PC-3 (cell line): ENCODE measurements around the gene IFNGR2. TPM values are rescaled to one million over a fixed set of nuclear protein-coding genes. Genes with fewer than 3 reads are reported as not detected.

ENCODE experiments used
- ATAC-seq: fragments of 200-7000 bp; cut with Tn5 transposase; 2 replicates; pipeline ENCODE4 v1.9.1; 2020; ENCODE audit warnings: mild to moderate bottlenecking, moderate library complexity
- BruUV-seq: library from RNA; stranded (reverse); fragments of 400-500 nt; replicated peaks from 2 replicates; lab custom pipeline; 2021; lab: Mats Ljungman, UMichigan
- CTCF ChIA-PET: fragments of 300-600 bp; sonication (Branson Sonifier 250); formaldehyde crosslinking; loops from one replicate; lab custom pipeline; 2022; ENCODE audit warnings: antibody characterized with exemption; lab: Charles Lee
- POLR2A ChIA-PET: fragments of 300-600 bp; sonication (Branson Sonifier 250); formaldehyde crosslinking; loops from one replicate; lab custom pipeline; 2022; ENCODE audit warnings: antibody characterized with exemption; ENCODE audit not compliant: unreplicated experiment; lab: Charles Lee
- DNase-seq: peaks from one replicate; pipeline ENCODE4 v3.0.0-alpha.2; 2015
- H2AFZ ChIP-seq: fragments of 300-600 bp; sonication (generic); 2 replicates; pipeline ENCODE4 v1.6.0; 2016; ENCODE audit warnings: antibody characterized with exemption, low read length
- H3F3A ChIP-seq: fragments of 300-600 bp; sonication (generic); one replicate; pipeline ENCODE4 v1.6.0; 2017; ENCODE audit warnings: antibody characterized with exemption, low read length, control low read depth, mild to moderate bottlenecking; ENCODE audit not compliant: unreplicated experiment
- H3K27ac ChIP-seq: fragments of 300-600 bp; sonication (generic); 2 replicates; pipeline ENCODE4 v1.5.1; 2016; ENCODE audit warnings: mild to moderate bottlenecking, low read length
- H3K27me3 ChIP-seq: fragments of 300-600 bp; sonication (generic); 2 replicates; pipeline ENCODE4 v1.6.1; 2016; ENCODE audit warnings: low read length, mixed read lengths
- H3K36me3 ChIP-seq: fragments of 300-600 bp; sonication (generic); 2 replicates; pipeline ENCODE4 v1.6.1; 2016; ENCODE audit warnings: low read depth, mixed run types, low read length, mixed read lengths
- H3K4me1 ChIP-seq: fragments of 300-600 bp; sonication (generic); 2 replicates; pipeline ENCODE4 v1.5.1; 2016; ENCODE audit warnings: low read length; ENCODE audit not compliant: insufficient read depth
- H3K4me2 ChIP-seq: fragments of 300-600 bp; sonication (generic); 2 replicates; pipeline ENCODE4 v1.6.0; 2016; ENCODE audit warnings: low read length
- H3K4me3 ChIP-seq: fragments of 300-600 bp; sonication (generic); 2 replicates; pipeline ENCODE4 v1.5.1; 2016; ENCODE audit warnings: mild to moderate bottlenecking, low read length, mixed read lengths
- H3K79me2 ChIP-seq: fragments of 300-600 bp; sonication (generic); 2 replicates; pipeline ENCODE4 v1.6.1; 2017; ENCODE audit warnings: low read length, mixed read lengths
- H3K9ac ChIP-seq: fragments of 300-600 bp; sonication (generic); 2 replicates; pipeline ENCODE4 v1.6.0; 2016; ENCODE audit warnings: mild to moderate bottlenecking, low read length
- H3K9me2 ChIP-seq: fragments of 300-600 bp; sonication (generic); replicated peaks from 2 replicates; pipeline ENCODE4 v1.6.1; 2016; ENCODE audit warnings: mixed run types, low read length, mixed read lengths
- H3K9me3 ChIP-seq: fragments of 300-600 bp; sonication (generic); 2 replicates; pipeline ENCODE4 v1.6.1; 2016; ENCODE audit warnings: low read length, mixed read lengths
- H4K20me1 ChIP-seq: fragments of 300-600 bp; sonication (generic); 2 replicates; pipeline ENCODE4 v1.6.1; 2016; ENCODE audit warnings: low read length, mixed read lengths
- EZH2 ChIP-seq: fragments of 300-600 bp; sonication (generic); IDR thresholded peaks from one replicate; pipeline ENCODE4 v1.6.1; 2017; ENCODE audit warnings: antibody characterized with exemption, mild to moderate bottlenecking, low read length; ENCODE audit not compliant: unreplicated experiment
- EZH2phosphoT487 ChIP-seq: fragments of 300-600 bp; sonication (generic); IDR thresholded peaks from 2 replicates; pipeline ENCODE4 v1.6.1; 2018; ENCODE audit warnings: mild to moderate bottlenecking, antibody characterized with exemption, low read length, borderline replicate concordance
- intact Hi-C: fragments of 100-400 bp; cut with micrococcal nuclease; formaldehyde crosslinking; loops from 2 replicates; pipeline ENCODE4 v1.9.0; 2023
- total RNA-seq: library from RNA; depleted of rRNA; stranded (reverse); fragments of >200 nt; gene quantifications from 2 replicates; pipeline ENCODE4 v1.2.3, GENCODE V29; 2014
- TF ChIP-seq, protein P1 (sequence below): fragments of 300-600 bp; sonication (generic); conservative IDR thresholded peaks from 2 replicates; pipeline ENCODE4 v1.5.1; 2017; ENCODE audit warnings: antibody characterized with exemption, low read depth, mild to moderate bottlenecking, low read length

IFNGR2 gene
- total RNA-seq, 1 experiment from 2014 or later: 37.8 TPM

DNA sequence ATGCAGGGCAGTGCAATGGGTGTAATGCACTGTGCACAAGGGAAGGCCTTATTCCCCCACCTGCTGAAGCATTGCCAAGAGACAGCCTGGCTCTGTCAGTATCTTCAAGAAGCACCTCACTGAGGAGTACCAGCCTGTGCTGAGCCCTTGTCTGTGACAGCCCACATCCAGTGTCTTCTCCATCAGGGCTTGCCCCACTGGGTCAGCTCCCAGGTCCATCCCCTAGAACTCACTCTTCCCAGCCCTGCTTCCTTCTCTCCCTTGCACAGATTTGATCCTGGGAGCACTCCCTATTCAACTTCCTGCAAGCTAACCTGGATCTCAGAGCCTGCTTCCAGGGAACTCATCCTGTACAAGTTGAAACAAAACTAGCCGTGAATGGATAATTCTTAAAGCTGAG is 33.6 kb upstream of the IFNGR2 start:
- H3K4me3 ChIP-seq: no peak overlapping the region
- H2AFZ ChIP-seq: no peak overlapping the region
- H3K79me2 ChIP-seq: no peaks in the 10 kb centered on the region
- intact Hi-C loops: no loop called here
- H3K9me2 ChIP-seq: no peaks in the 10 kb centered on the region
- H3K27ac ChIP-seq: no peak overlapping the region
- H3F3A ChIP-seq: peaks cover 11% of the 10 kb centered on the region
- H3K4me2 ChIP-seq: no peak overlapping the region
- H4K20me1 ChIP-seq: no peaks in the 10 kb centered on the region
- H3K9me3 ChIP-seq: peaks cover 20% of the 10 kb centered on the region
- no peak for ATAC-seq
- H3K27me3 ChIP-seq: no peaks in the 10 kb centered on the region
- H3K9ac ChIP-seq: no peak overlapping the region
- ChIA-PET POLR2A (no interaction called here), CTCF (no interaction called here)
- no peak for TF ChIP-seq EZH2phosphoT487
- TF ChIP-seq EZH2: no peak
- TF ChIP-seq, protein P1, sequence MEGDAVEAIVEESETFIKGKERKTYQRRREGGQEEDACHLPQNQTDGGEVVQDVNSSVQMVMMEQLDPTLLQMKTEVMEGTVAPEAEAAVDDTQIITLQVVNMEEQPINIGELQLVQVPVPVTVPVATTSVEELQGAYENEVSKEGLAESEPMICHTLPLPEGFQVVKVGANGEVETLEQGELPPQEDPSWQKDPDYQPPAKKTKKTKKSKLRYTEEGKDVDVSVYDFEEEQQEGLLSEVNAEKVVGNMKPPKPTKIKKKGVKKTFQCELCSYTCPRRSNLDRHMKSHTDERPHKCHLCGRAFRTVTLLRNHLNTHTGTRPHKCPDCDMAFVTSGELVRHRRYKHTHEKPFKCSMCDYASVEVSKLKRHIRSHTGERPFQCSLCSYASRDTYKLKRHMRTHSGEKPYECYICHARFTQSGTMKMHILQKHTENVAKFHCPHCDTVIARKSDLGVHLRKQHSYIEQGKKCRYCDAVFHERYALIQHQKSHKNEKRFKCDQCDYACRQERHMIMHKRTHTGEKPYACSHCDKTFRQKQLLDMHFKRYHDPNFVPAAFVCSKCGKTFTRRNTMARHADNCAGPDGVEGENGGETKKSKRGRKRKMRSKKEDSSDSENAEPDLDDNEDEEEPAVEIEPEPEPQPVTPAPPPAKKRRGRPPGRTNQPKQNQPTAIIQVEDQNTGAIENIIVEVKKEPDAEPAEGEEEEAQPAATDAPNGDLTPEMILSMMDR: no peak
- H3K4me1 ChIP-seq: peaks cover 15% of the 10 kb centered on the region
- DNase-seq: no peak
- no TSS peak for BruUV-seq
- peaks cover 12% of the 10 kb centered on the region; the same call in 1 of the 2 replicates for H3K36me3 ChIP-seq

DNA sequence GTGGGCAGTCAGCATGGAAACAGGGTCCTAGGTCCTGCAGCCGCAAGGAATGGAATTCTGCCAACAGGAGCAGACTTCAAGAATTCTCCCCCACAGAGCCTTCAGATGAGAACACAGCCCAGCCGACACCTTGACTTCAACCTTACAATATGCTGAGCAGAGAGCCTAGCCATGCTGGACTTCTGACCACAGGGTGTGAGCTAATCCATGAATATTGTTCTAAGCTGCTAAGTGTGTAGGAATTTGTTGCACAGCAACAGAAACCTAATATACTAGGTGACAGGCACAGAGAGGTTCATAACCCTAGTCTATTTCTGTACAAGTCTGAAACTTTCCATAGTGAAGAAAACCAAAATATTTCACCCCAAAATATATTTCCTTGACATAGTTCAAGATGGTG is 32.9 kb upstream of the IFNGR2 start:
- H3K4me1 ChIP-seq: peaks cover 22% of the 10 kb centered on the region
- H3K79me2 ChIP-seq: no peaks in the 10 kb centered on the region
- H3K9me3 ChIP-seq: peaks cover 20% of the 10 kb centered on the region
- TF ChIP-seq EZH2phosphoT487 (no peak), EZH2 (no peak)
- TF ChIP-seq, protein P1: no peak
- no peak overlapping the region for H3K4me2 ChIP-seq
- H4K20me1 ChIP-seq: no peaks in the 10 kb centered on the region
- no peak overlapping the region for H3K9ac ChIP-seq
- ChIA-PET POLR2A (no interaction called here), CTCF (no interaction called here)
- BruUV-seq: no TSS peak
- intact Hi-C loops: no loop called here
- H2AFZ ChIP-seq: no peak overlapping the region
- no peak overlapping the region for H3K27ac ChIP-seq
- ATAC-seq (no peak), DNase-seq (no peak)
- no peak overlapping the region for H3K4me3 ChIP-seq
- H3K9me2 ChIP-seq: no peaks in the 10 kb centered on the region
- no peaks in the 10 kb centered on the region for H3K27me3 ChIP-seq
- peaks cover 11% of the 10 kb centered on the region for H3F3A ChIP-seq
- H3K36me3 ChIP-seq: peaks cover 12% of the 10 kb centered on the region; the same call in 1 of the 2 replicates

DNA sequence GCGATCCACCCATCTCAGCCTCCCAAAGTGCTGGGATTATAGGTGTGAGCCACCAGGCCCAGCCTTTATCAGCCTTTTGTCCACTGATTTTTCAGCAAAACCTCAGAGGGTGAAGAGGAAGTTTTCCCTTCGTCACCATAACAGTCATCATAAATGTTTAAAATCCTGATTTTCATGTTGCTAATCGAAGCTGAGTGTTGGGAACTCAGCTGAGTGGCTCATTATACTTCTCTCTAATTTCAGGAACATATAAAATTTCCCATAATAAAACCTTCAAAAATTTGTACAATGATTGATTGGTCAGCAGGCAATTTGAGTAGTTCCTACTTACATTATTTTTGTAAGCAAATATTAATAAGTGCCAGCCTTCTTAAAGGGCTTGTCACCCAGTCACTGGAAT is 31.8 kb upstream of the IFNGR2 start:
- Histone ChIP-seq H4K20me1 (no peaks in the 10 kb centered on the region), H3K27me3 (no peaks in the 10 kb centered on the region), H3K79me2 (no peaks in the 10 kb centered on the region), H3K36me3 (peaks cover 12% of the 10 kb centered on the region; the same call in 1 of the 2 replicates), H3K4me2 (no peak overlapping the region), H2AFZ (no peak overlapping the region), H3K9ac (no peak overlapping the region), H3K9me2 (no peaks in the 10 kb centered on the region), H3K27ac (no peak overlapping the region), H3K4me3 (no peak overlapping the region), H3F3A (peaks cover 11% of the 10 kb centered on the region), H3K4me1 (peaks cover 25% of the 10 kb centered on the region), H3K9me3 (peaks cover 20% of the 10 kb centered on the region)
- CTCF ChIA-PET: no interaction called here
- ATAC-seq (no peak), DNase-seq (no peak)
- no TSS peak for BruUV-seq
- POLR2A ChIA-PET: no interaction called here
- TF ChIP-seq, protein P1: no peak
- TF ChIP-seq EZH2phosphoT487 (no peak), EZH2 (no peak)
- intact Hi-C loops: no loop called here
